Right atrium auricular region (tissue), 2 donors: ENCODE measurements around the gene KMT2B. TPM values are rescaled to one million over a fixed set of nuclear protein-coding genes. Genes with fewer than 3 reads are reported as not detected.
A peak's percentile ranks its signal among the peaks of the same experiment; 100 is the strongest.
"Not testable (repeated sequence)": the region's sequence is repeated elsewhere in the genome, so short reads cannot be mapped to it uniquely, and the experiment has no call there.

Experiments used
- DNase-seq: peaks from one replicate; pipeline ENCODE4 v3.0.0-alpha.2; 2019; ENCODE audit warnings: low spot score
- H3K27ac ChIP-seq, 2 donors: fragments of 200-600 bp; sonication (generic); 1 replicate in 1 of 2; 2 replicates in 1 of 2; pipeline ENCODE4 v1.5.1; 2016 to 2019
- H3K27me3 ChIP-seq, 2 donors: fragments of 200-600 bp; sonication (generic); one replicate each; pipeline versions ENCODE4 v1.5.1 to v1.6.0; 2017 to 2019
- H3K36me3 ChIP-seq: fragments of 200-600 bp; sonication (generic); one replicate; pipeline ENCODE4 v1.5.1; 2016
- H3K4me1 ChIP-seq, 2 donors: fragments of 200-600 bp; sonication (generic); one replicate each; pipeline versions ENCODE4 v1.5.1 to v1.6.0; 2017 to 2019
- H3K4me3 ChIP-seq, 2 donors: fragments of 200-600 bp; sonication (generic); 1 replicate in 1 of 2; 2 replicates in 1 of 2; pipeline ENCODE4 v1.5.1; 2017 to 2019; ENCODE audit warnings: mild to moderate bottlenecking in 1 of 2, moderate library complexity in 1 of 2
- H3K9me3 ChIP-seq, 2 donors: fragments of 200-600 bp; sonication (generic); one replicate each; pipeline ENCODE4 v1.5.1; 2019
- total RNA-seq, 2 donors: library from RNA; depleted of rRNA; stranded (reverse); fragments of >200 nt; gene quantifications; one replicate each; pipeline ENCODE4 v1.1.0, GENCODE V29; 2016
- TF ChIP-seq, protein P1 (sequence below), 2 donors: fragments of 200-600 bp; sonication (generic); IDR thresholded peaks; one replicate each; pipeline ENCODE4 v1.5.1; 2019; ENCODE audit warnings: antibody characterized with exemption in 2 of 2

Gene KMT2B
- total RNA-seq, 2 donors from 2014 or later: 11.9 to 12.9 TPM

DNA sequence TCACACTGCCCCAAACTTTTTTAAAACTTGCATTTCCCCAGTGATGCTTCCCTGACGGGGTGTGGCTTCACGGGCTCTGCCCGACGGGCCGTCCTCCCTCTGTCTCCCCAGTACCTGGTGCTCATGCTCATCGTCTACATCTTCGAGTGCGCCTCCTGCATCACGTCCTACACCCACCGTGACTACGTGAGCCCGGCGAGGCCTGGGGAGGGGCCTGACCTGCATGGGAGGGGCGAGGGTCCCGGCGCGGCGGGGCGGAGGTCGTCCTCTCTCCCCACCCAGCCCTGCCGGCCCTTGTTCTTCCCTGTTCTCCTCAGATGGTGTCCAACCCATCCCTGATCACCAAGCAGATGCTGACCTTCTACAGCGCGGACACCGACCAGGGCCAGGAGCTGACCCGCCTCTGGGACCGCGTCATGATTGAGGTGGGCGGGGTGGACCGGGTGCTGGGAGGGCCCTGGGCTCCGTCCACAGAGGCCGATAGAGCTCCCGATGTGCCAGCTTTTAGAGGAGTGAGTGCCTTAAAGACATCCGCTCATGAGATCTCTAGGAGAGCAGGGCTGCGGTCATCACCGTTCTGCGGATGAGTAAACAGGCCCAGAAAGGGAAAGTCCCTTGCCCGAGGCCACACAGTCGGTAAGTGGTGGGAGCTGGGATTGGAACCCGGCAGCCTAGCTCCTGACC, 44.5 kb upstream of the KMT2B start:
- no peak overlapping the region for H3K27ac ChIP-seq
- peaks cover 0 to 9% of the 10 kb centered on the region in 2 donors for H3K27me3 ChIP-seq
- peak overlapping the region; percentile 2 to 31 for H3K4me3 ChIP-seq
- DNase-seq: peak; percentile 60
- TF ChIP-seq, protein P1, sequence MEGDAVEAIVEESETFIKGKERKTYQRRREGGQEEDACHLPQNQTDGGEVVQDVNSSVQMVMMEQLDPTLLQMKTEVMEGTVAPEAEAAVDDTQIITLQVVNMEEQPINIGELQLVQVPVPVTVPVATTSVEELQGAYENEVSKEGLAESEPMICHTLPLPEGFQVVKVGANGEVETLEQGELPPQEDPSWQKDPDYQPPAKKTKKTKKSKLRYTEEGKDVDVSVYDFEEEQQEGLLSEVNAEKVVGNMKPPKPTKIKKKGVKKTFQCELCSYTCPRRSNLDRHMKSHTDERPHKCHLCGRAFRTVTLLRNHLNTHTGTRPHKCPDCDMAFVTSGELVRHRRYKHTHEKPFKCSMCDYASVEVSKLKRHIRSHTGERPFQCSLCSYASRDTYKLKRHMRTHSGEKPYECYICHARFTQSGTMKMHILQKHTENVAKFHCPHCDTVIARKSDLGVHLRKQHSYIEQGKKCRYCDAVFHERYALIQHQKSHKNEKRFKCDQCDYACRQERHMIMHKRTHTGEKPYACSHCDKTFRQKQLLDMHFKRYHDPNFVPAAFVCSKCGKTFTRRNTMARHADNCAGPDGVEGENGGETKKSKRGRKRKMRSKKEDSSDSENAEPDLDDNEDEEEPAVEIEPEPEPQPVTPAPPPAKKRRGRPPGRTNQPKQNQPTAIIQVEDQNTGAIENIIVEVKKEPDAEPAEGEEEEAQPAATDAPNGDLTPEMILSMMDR (IDR thresholded peaks at IDR 0.05): no peak
- H3K4me1 ChIP-seq: peaks cover 0 to 9% of the 10 kb centered on the region in 2 donors
- no peaks in the 10 kb centered on the region for H3K36me3 ChIP-seq
- no peaks in the 10 kb centered on the region for H3K9me3 ChIP-seq

DNA sequence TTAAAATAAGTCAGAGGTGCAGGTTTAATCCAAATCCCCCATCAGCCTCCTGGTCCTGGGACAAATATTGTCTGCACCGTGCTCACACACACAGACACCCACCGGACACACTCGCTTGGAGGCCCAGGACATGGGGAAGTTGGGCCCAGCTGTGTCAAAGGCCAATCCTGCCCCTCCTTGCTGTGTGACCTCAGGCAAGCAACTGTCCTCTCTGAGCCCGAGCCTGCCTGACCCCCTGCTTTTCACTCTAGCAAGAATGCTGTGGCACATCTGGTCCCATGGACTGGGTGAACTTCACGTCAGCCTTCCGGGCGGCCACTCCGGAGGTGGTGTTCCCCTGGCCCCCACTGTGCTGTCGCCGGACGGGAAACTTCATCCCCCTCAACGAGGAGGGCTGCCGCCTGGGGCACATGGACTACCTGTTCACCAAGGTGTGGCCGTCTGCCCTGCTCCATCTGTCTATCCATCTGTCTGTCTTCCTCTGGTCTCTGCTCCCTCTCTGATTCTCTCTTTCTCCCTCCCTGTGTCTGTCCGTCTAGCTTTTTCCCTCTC, 42.1 kb upstream of the KMT2B start:
- Histone ChIP-seq H3K36me3 (no peaks in the 10 kb centered on the region), H3K4me3 (no peak overlapping the region), H3K4me1 (peaks cover 0 to 9% of the 10 kb centered on the region in 2 donors), H3K27me3 (peaks cover 0 to 9% of the 10 kb centered on the region in 2 donors), H3K9me3 (no peaks in the 10 kb centered on the region), H3K27ac (no peak overlapping the region)
- DNase-seq: no peak
- TF ChIP-seq, protein P1 (IDR thresholded peaks at IDR 0.05): no peak

DNA sequence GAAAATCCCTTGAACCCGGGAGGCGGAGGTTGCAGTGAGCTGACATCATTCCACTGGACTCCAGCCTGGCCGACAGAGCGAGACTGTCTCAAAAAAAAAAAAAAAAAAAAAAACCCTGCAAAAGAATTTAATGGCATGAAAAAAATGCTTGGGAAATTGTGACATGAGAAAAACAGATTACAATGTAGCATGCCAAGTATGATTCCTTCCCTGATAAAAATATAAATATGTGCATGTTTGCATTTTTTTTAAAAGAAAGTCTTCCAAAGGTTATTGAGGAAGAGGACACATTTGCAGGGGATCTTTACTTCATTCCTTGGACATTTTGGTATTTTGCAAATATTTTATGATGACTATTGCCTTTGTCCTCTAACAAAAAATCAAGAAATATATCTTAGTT, 28.0 kb upstream of the KMT2B start:
- H3K36me3 ChIP-seq: no peaks in the 10 kb centered on the region
- H3K4me1 ChIP-seq: no peaks in the 10 kb centered on the region
- no peaks in the 10 kb centered on the region for H3K27me3 ChIP-seq

GRCh38 chr19:35691106-35691505, 26.7 kb upstream of the KMT2B start:
- not testable (repeated sequence) for H3K4me1 ChIP-seq, H3K27me3 ChIP-seq, H3K9me3 ChIP-seq, DNase-seq, H3K27ac ChIP-seq, H3K36me3 ChIP-seq, H3K4me3 ChIP-seq

More for the DNA sequence above, 28.0 kb upstream of the KMT2B start:
- DNase-seq: no peak
- Histone ChIP-seq H3K9me3 (no peaks in the 10 kb centered on the region), H3K4me3 (no peak overlapping the region), H3K27ac (no peak overlapping the region)
- TF ChIP-seq, protein P1 (IDR thresholded peaks at IDR 0.05): no peak

DNA sequence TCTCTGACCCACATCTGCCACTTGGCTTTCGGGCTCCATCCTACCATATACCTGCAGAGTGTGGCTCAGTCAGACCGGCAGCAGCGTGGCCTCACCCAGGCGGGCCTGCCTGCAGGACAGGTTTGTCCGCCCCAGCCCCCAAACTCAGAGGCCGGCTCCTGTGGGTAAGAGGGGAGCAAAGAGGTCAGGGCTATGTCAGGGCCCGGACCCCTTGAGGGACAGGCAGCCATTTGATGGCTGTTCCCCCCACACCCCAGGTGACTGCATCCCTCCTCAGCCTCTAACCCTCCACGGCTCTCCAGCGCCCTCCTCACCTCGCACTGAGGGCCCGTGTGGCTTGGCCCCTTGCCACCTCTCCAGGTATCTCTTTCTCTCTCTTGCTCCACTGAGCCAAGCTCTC, 25.8 kb upstream of the KMT2B start:
- no peaks in the 10 kb centered on the region for H3K9me3 ChIP-seq
- no peaks in the 10 kb centered on the region for H3K36me3 ChIP-seq
- no peak overlapping the region for H3K4me3 ChIP-seq
- no peaks in the 10 kb centered on the region for H3K27me3 ChIP-seq
- no peak for DNase-seq
- TF ChIP-seq, protein P1 (IDR thresholded peaks at IDR 0.05): no peak
- no peak overlapping the region for H3K27ac ChIP-seq
- no peaks in the 10 kb centered on the region for H3K4me1 ChIP-seq

DNA sequence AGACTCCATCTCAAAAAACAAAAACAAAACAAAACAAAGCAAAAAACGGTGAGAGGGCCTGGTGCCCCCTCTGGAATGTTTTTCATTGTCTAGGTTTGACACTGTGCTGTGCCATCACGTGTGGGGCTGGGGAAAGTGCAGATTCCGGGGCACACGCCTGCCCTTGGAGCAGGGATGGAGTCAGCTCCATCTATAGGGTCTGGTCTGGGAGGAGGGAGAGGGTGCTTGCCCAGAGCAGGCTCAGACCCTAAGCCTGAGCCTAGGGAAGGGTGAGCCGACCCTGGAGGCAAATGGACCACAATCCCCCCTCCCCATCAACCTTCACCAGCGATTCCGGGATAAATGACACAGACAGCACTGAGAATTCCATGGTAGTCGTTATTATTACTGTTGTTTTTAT, 24.4 kb upstream of the KMT2B start:
- TF ChIP-seq, protein P1 (IDR thresholded peaks at IDR 0.05): no peak
- no peaks in the 10 kb centered on the region for H3K9me3 ChIP-seq

More for the DNA sequence above, 24.4 kb upstream of the KMT2B start:
- no peak overlapping the region for H3K27ac ChIP-seq
- H3K27me3 ChIP-seq: no peaks in the 10 kb centered on the region
- H3K36me3 ChIP-seq: no peaks in the 10 kb centered on the region
- H3K4me1 ChIP-seq: no peaks in the 10 kb centered on the region
- DNase-seq: no peak
- H3K4me3 ChIP-seq: no peak overlapping the region
